ENCODE data around the gene RHBDD2. TPM values are rescaled to one million over a fixed set of nuclear protein-coding genes. Genes with fewer than 3 reads are reported as not detected.
A peak's percentile ranks its signal among the peaks of the same experiment; 100 is the strongest.
"Not testable (repeated sequence)": the region's sequence is repeated elsewhere in the genome, so short reads cannot be mapped to it uniquely, and the experiment has no call there.

RHBDD2 gene
- total RNA-seq (100 to 1,000 TPM; 136 to 140 TPM), total RNA-seq (56.7 to 76.0 reads per million in 2 donors)

- H3K4me3 Mint-ChIP-seq, result peak within 1 kb of the TSS; percentile 99
These were observed at the start of gene RHBDD2 for GRCh38 chr7:75878769-75879611. RHBDD2 (plus strand) TSS chr7:75879034; CDS start chr7:75879083, 49 bp downstream.

GRCh38 chr7:75829656-75830055, 49.2 kb upstream of the RHBDD2 start:
- H3K27me3 Mint-ChIP-seq, result peaks cover 14% of the 10 kb centered on the region
- not testable (repeated sequence) for H3K36me3 Mint-ChIP-seq (ENCODE audit: low read depth); H3K9me3 ChIP-seq (ENCODE audit: control insufficient read depth, low read length, poor library complexity, severe bottlenecking); H3K4me3 Mint-ChIP-seq; ATAC-seq; DNase-seq; H3K27ac Mint-ChIP-seq; H3K4me1 Mint-ChIP-seq

More at GRCh38 chr7:75878769-75879611, at the start of gene RHBDD2:
- Mint-ChIP-seq H3K27ac (peak within 1 kb of the TSS; percentile 98), H3K27me3 (no peaks in the 10 kb centered on the region), H3K4me1 (peaks cover 25% of the 10 kb centered on the region), H3K36me3 (ENCODE audit: low read depth) (peaks cover 10% of the 10 kb centered on the region)
- DNase-seq (peak; percentile 88 to 97 (median 96)), ATAC-seq (peak; percentile 94)
- no peaks in the 10 kb centered on the region for H3K9me3 ChIP-seq (ENCODE audit: control insufficient read depth, low read length, poor library complexity, severe bottlenecking)

DNA sequence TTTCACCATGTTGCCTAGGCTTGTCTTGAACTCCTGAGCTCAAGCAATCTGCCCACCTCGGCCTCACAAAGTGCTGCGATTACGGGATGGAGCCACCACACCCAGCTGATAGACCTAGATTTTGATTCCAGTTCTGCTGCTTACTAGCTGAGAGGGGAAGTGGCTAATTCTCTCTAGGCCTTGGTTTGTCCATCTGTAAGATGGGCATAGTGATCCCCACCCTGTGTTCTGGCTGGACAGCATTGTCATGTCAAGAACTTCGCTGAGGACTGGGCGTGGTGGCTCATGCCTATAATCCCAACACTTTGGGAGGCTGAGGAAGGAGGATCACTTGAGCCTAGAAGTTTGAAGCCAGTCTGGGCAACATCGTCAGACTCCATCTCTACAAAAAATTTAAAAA, 47.9 kb upstream of the RHBDD2 start:
- DNase-seq, result no peak
- Mint-ChIP-seq H3K4me1 (no peaks in the 10 kb centered on the region), H3K36me3 (ENCODE audit: low read depth) (peaks cover 2% of the 10 kb centered on the region), H3K4me3 (no peak overlapping the region), H3K27ac (no peak overlapping the region), H3K27me3 (peaks cover 14% of the 10 kb centered on the region)
- H3K9me3 ChIP-seq (ENCODE audit: control insufficient read depth, low read length, poor library complexity, severe bottlenecking), result no peaks in the 10 kb centered on the region
- no peak for ATAC-seq

- H3K27me3 Mint-ChIP-seq, result peaks cover 14% of the 10 kb centered on the region
- H3K27ac Mint-ChIP-seq; H3K4me1 Mint-ChIP-seq; DNase-seq; H3K4me3 Mint-ChIP-seq; ATAC-seq; H3K9me3 ChIP-seq (ENCODE audit: control insufficient read depth, low read length, poor library complexity, severe bottlenecking); H3K36me3 Mint-ChIP-seq (ENCODE audit: low read depth): not testable (repeated sequence)
These were observed 45.2 kb upstream of the RHBDD2 start for GRCh38 chr7:75833662-75834061.

DNA sequence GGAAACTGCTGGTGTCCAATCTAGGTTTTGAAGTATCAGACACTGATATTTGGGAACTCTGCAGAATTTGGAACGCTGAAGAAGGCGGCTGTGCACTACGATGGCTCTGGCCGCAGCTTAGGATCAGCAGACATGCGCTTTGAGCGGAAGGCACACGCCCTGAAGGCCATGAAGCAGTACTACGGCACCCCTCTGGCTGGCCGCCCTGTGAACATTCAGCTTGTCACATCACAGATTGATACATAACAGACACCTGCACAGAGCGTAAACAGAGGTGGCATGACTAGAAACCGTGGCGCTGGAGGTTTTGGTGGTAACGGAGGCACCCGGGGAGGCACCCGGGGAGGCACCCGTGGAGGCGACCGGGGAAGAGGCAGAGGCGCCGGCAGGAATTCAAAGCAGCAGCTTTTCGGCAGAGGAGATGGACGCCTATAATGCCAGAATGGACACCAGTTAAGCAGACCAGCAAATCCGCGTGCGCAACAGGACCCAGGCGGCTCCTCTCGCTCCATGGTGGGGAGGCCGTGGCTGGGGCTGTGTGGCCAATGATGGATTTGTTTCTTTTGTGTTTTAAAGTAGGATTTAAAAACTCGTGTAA, 43.0 kb upstream of the RHBDD2 start:
- no peaks in the 10 kb centered on the region for H3K9me3 ChIP-seq (ENCODE audit: control insufficient read depth, low read length, poor library complexity, severe bottlenecking)
- Mint-ChIP-seq H3K27me3 (peaks cover 13% of the 10 kb centered on the region), H3K27ac (no peak overlapping the region), H3K4me3 (no peak overlapping the region), H3K4me1 (no peaks in the 10 kb centered on the region), H3K36me3 (ENCODE audit: low read depth) (peaks cover 2% of the 10 kb centered on the region)
- DNase-seq (no peak), ATAC-seq (no peak)

DNA sequence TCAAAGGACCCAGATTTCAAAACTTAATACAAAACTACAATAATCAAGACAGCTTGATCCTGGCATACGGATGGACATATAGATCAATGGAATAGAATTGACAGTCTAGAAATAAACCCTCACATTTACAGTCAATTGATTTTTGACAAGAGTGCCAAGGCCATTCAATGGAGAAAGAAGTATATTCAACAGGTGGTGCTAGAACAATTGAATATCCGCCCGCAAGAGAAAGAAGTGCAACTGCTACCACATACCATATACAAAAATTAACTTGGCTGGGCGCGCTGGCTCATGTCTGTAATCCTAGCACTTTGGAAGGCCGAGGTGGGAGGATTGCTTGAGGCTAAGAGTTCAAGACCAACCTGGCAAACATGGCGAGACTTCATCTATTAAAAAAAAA, 42.0 kb upstream of the RHBDD2 start:
- no peaks in the 10 kb centered on the region for H3K9me3 ChIP-seq (ENCODE audit: control insufficient read depth, low read length, poor library complexity, severe bottlenecking)
- Mint-ChIP-seq H3K4me1 (no peaks in the 10 kb centered on the region), H3K27me3 (peaks cover 9% of the 10 kb centered on the region), H3K4me3 (no peak overlapping the region), H3K36me3 (ENCODE audit: low read depth) (peaks cover 2% of the 10 kb centered on the region), H3K27ac (no peak overlapping the region)
- no peak for ATAC-seq
- DNase-seq, result no peak

DNA sequence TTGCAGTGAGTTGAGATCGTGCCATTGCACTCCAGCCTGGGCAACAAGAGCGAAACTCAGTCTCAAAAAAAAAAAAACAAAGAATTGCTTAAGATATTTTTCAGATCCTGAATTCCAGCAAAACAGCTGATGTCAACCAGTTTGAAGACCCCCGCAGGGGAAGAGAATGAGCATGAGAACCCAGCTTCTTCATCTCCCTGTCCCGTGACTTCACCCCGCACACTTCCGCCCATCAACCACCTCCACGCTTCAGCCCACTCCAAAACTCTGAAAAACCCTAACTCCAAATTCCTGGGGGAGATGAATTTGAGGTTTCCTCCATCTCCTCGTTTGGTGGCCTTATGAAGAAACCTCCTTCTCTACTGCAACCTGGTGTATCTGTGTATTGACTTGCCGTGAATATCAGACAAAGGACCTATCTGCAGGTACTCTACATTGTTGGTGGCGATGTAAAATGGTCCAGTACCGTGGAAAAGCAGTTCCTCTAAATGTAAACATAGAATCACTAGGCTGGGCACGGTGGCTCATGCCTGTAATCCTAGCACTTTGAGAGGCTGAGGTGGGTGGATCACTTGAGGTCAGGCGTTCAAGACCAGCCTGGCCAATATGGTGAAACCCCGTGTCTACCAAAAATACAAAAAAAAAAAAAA, 40.4 kb upstream of the RHBDD2 start:
- H3K27me3 Mint-ChIP-seq; ATAC-seq; H3K4me1 Mint-ChIP-seq; H3K36me3 Mint-ChIP-seq (ENCODE audit: low read depth); H3K9me3 ChIP-seq (ENCODE audit: control insufficient read depth, low read length, poor library complexity, severe bottlenecking); DNase-seq; H3K27ac Mint-ChIP-seq; H3K4me3 Mint-ChIP-seq: not testable (repeated sequence)

DNA sequence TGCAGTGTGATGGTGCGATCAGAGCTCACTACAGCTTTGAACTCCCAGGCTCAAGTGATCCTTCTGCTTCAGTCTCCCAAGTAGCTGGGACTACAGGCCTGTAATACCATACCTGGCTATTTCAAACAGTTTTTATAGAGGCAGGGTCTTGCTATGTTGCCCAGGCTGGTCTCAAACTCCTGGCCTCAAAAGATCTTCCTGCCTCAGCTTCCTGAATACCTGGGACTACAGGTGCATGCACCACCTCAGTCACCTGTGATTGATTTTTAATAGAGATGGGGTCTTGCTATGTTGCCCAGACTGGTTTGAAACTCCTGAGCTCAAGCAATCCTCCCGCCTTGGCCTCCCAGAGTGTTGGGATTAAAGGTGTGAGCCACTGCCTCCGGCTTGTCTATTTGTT, 38.8 kb upstream of the RHBDD2 start:
- no peak for ATAC-seq
- peaks cover 2% of the 10 kb centered on the region for H3K36me3 Mint-ChIP-seq (ENCODE audit: low read depth)
- H3K9me3 ChIP-seq (ENCODE audit: control insufficient read depth, low read length, poor library complexity, severe bottlenecking), result no peaks in the 10 kb centered on the region
- H3K27me3 Mint-ChIP-seq, result no peaks in the 10 kb centered on the region
- H3K4me3 Mint-ChIP-seq, result no peak overlapping the region
- peaks cover 6% of the 10 kb centered on the region for H3K4me1 Mint-ChIP-seq
- no peak overlapping the region for H3K27ac Mint-ChIP-seq
- DNase-seq, result no peak

- no peak overlapping the region for H3K4me3 Mint-ChIP-seq
- H3K27me3 Mint-ChIP-seq, result no peaks in the 10 kb centered on the region
- peaks cover 2% of the 10 kb centered on the region for H3K36me3 Mint-ChIP-seq (ENCODE audit: low read depth)
- peaks cover 6% of the 10 kb centered on the region for H3K4me1 Mint-ChIP-seq
- H3K9me3 ChIP-seq (ENCODE audit: control insufficient read depth, low read length, poor library complexity, severe bottlenecking), result no peaks in the 10 kb centered on the region
- DNase-seq (no peak), ATAC-seq (peak; percentile 32)
- peak overlapping the region; percentile 60 for H3K27ac Mint-ChIP-seq
These were observed 35.9 kb upstream of the RHBDD2 start for GRCh38 chr7:75842836-75843446.

- ATAC-seq, result no peak
- Mint-ChIP-seq H3K27me3 (no peaks in the 10 kb centered on the region), H3K27ac (no peak overlapping the region), H3K36me3 (ENCODE audit: low read depth) (no peaks in the 10 kb centered on the region), H3K4me1 (peaks cover 6% of the 10 kb centered on the region), H3K4me3 (no peak overlapping the region)
- H3K9me3 ChIP-seq (ENCODE audit: control insufficient read depth, low read length, poor library complexity, severe bottlenecking), result no peaks in the 10 kb centered on the region
- DNase-seq, result no peak
These were observed 35.2 kb upstream of the RHBDD2 start for GRCh38 chr7:75843613-75844116.

DNA sequence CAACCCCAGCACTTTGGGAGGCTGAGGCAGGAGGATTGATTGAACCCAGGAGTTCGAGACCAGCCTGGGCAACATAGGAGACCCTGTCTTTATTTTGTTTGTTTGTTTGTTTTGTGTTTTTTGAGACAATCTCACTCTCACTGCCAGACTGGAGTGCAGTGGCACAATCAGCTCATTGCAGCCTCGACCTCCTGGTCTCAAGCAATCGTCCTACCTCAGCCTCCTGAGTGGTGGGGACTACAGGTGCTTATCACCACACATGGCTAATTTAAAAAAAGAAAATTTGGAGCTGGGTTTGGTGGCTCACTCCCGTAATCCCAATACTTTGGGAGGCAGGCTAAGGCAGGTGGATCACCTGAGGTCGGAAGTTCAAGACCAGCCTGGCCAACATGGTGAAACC, 34.7 kb upstream of the RHBDD2 start:
- no peak overlapping the region for H3K27ac Mint-ChIP-seq
- peaks cover 6% of the 10 kb centered on the region for H3K4me1 Mint-ChIP-seq
- no peaks in the 10 kb centered on the region for H3K27me3 Mint-ChIP-seq
- H3K36me3 Mint-ChIP-seq (ENCODE audit: low read depth), result no peaks in the 10 kb centered on the region
- no peaks in the 10 kb centered on the region for H3K9me3 ChIP-seq (ENCODE audit: control insufficient read depth, low read length, poor library complexity, severe bottlenecking)
- no peak overlapping the region for H3K4me3 Mint-ChIP-seq
- no peak for DNase-seq
- ATAC-seq, result no peak

DNA sequence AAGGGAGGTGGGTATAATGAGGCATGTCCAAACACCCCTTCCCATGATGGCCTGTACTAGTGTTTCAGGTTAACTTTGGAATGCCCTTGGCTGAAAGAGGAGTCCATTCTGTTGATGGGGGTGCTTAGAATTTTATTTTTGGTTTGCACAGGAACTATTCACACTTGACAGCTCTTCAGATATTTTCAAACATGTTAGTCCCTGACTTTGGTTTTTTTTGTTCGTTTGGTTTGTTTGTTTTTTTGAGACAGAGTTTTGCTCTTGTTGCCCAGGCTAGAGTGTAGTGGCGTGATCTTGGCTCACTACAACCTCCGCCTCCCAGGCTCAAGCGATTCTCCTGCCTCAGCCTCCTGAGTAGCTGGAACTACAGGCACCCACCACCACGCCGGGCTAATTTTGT, 33.7 kb upstream of the RHBDD2 start:
- not testable (repeated sequence) for H3K36me3 Mint-ChIP-seq (ENCODE audit: low read depth); DNase-seq; ATAC-seq; H3K9me3 ChIP-seq (ENCODE audit: control insufficient read depth, low read length, poor library complexity, severe bottlenecking); H3K27me3 Mint-ChIP-seq; H3K4me1 Mint-ChIP-seq; H3K4me3 Mint-ChIP-seq; H3K27ac Mint-ChIP-seq

- no peak overlapping the region for H3K4me3 Mint-ChIP-seq
- no peak for DNase-seq
- no peak overlapping the region for H3K27ac Mint-ChIP-seq
- ATAC-seq, result no peak
- H3K4me1 Mint-ChIP-seq, result peaks cover 6% of the 10 kb centered on the region
- no peaks in the 10 kb centered on the region for H3K9me3 ChIP-seq (ENCODE audit: control insufficient read depth, low read length, poor library complexity, severe bottlenecking)
- no peaks in the 10 kb centered on the region for H3K36me3 Mint-ChIP-seq (ENCODE audit: low read depth)
- no peaks in the 10 kb centered on the region for H3K27me3 Mint-ChIP-seq
These were observed 31.1 kb upstream of the RHBDD2 start for GRCh38 chr7:75847707-75848106.

All from T-helper 17 cell (primary cell).